Spleen (tissue), 7 donors: ENCODE measurements around the gene FAM3B.

Experiments used
- CTCF ChIP-seq, 11 experiments: fragments of 200-600 bp in 7 of 11; fragments of 450-650 bp in 4 of 11; sonication (generic) in 4 of 11; IDR thresholded peaks in 8 of 11; conservative IDR thresholded peaks in 3 of 11; 1 replicate in 7 of 11; 2 replicates in 4 of 11; pipeline versions ENCODE4 v1.4.0 to v1.8.0; 2016 to 2021; ENCODE audit warnings: antibody characterized with exemption in 11 of 11, inconsistent platforms in 4 of 11, mild to moderate bottlenecking in 1 of 11
- POLR2AphosphoS5 ChIP-seq, 3 donors: sonication (generic); formaldehyde crosslinking; IDR thresholded peaks; one replicate each; pipeline ENCODE4 v1.5.1; 2017; ENCODE audit warnings: antibody characterized with exemption in 3 of 3
- donor health status: DM: no; HTN: no; CAD: no; lungs with moderate emphysema.
- donor health status: DM: no; HTN: no; CAD: no.
- donor health status: DM: no; HTN: no; CAD: no.

- TF ChIP-seq CTCF (IDR thresholded peaks at IDR 0.05 in 8 of 11, conservative IDR thresholded peaks at IDR 0.05 in 3 of 11), result no peak
- no peak for TF ChIP-seq POLR2AphosphoS5 (IDR thresholded peaks at IDR 0.05)
Observed at GRCh38 chr21:41363370-41364270, 47.0 kb downstream of the FAM3B start.
